ENCODE data around the gene AK8. TPM values are rescaled to one million over a fixed set of nuclear protein-coding genes. Genes with fewer than 3 reads are reported as not detected.

The AK8 gene
- total and polyA plus RNA-seq, 2 of the 4 experiments (the other 2 are of a cell fraction): under 0.01 to 0.09 TPM

DNA sequence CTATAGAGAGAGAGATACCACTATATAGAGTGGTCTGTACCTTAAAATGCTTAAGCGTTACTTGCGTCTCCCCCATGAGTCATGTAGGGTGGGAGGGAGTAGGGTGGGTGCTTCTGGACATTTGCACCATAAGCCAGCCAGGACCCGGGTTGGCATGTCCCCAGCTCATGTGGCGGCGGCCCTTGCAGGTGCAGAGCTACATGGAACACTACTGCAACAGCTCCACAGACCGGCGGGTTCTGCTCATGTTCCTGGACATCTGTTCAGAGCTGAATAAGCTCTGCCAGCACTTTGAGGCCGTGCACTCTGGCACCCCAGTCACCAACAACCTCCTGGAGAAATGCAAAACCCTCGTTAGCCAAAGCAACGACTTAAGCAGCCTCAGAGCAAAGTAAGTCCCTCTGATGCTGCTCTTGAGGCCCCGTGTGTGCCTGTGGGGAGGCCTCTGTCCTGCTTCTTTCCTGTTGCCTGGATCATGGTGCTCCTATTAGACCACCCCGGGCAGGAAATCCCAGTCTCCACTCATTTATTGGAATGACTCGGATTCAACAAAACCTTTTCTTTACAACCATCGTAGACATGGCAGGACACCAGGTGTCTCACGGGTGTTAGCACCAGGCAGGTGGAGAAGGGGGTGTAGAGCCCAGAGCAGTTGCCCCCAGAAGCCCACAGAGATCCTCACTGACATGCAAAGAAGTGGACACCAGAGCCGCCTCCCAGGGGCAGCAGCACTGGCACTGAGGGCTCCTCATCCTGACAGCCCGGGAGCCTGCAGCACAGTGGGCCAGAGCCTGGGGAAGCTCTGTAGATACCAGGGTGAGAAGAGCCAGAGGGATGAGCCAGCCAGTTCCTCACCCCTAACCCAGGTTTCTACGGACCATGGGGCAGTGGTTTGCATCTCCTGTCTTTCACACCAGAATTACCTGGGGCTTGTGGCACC is 9.4 kb upstream of the AK8 start:
- Histone ChIP-seq H2BK120ac (ENCODE audit: low read depth, low read length) (no peak overlapping the region), H2AK5ac (ENCODE audit: low read depth, low read length) (no peak overlapping the region), H3K4me2 (ENCODE audit: low read depth, low read length) (no peak overlapping the region), H4K91ac (ENCODE audit: insufficient read depth, low read depth, low read length) (no peak overlapping the region), H3K27me3 (ENCODE audit: control insufficient read depth, insufficient read depth, low read length) (no peaks in the 10 kb centered on the region), H3K79me1 (ENCODE audit: low read depth in 1 of 2, low read length in 2 of 2) (no peaks in the 10 kb centered on the region), H2BK20ac (ENCODE audit: low read depth, low read length) (no peak overlapping the region), H3K18ac (ENCODE audit: low read depth, low read length) (no peak overlapping the region), H3K9me3 (ENCODE audit: control insufficient read depth, insufficient read depth, low read length) (no peaks in the 10 kb centered on the region), H3K9ac (ENCODE audit: low read depth, low read length) (no peak overlapping the region), H2AFZ (replicated peaks; ENCODE audit: low read length, poor library complexity) (no peak overlapping the region), H2BK5ac (ENCODE audit: low read depth, low read length, poor library complexity, severe bottlenecking) (no peak overlapping the region), H3K4ac (ENCODE audit: low read depth, low read length) (no peak overlapping the region), H3K4me3 (ENCODE audit: insufficient read depth, low read depth, low read length) (no peak overlapping the region), H3K27ac (ENCODE audit: insufficient read depth, low read length) (no peak overlapping the region), H4K20me1 (ENCODE audit: insufficient read depth, low read length) (no peaks in the 10 kb centered on the region), H3K56ac (ENCODE audit: extremely low read depth, insufficient read depth, low read length) (no peak overlapping the region), H3K23ac (ENCODE audit: low read depth, low read length) (no peak overlapping the region), H3K4me1 (ENCODE audit: control insufficient read depth, insufficient read depth, low read length) (no peaks in the 10 kb centered on the region), H3K14ac (replicated peaks; ENCODE audit: low read depth, low read length) (no peak overlapping the region), H2AK9ac (replicated peaks; ENCODE audit: low read depth, low read length, poor library complexity) (no peak overlapping the region), H2BK15ac (ENCODE audit: low read depth, low read length) (no peak overlapping the region), H4K8ac (ENCODE audit: low read depth in 2 of 2, low read length in 2 of 2) (no peak overlapping the region), H4K5ac (ENCODE audit: low read depth, low read length) (no peak overlapping the region), H3K36me3 (ENCODE audit: control insufficient read depth, insufficient read depth, low read length) (peaks cover 7% of the 10 kb centered on the region), H3K9me1 (ENCODE audit: insufficient read depth, low read length) (no peaks in the 10 kb centered on the region)
- WGBS, 2 experiments (ENCODE audit: extremely low coverage in 2 of 2, insufficient read length in 1 of 2): 96% methylated on average over 4 of the region's 18 CpGs; no CpG with 5 or more reads in 1 of the 2 experiments
- intact Hi-C loops (cut with micrococcal nuclease) (no loop called here), dilution Hi-C loops (cut with HindIII; ENCODE audit: low sequenced_read_pairs, unreplicated experiment) (no loop called here), in situ Hi-C loops (cut with MboI; ENCODE audit: low sequenced_read_pairs) (no loop called here)
- TF ChIP-seq, protein P1, sequence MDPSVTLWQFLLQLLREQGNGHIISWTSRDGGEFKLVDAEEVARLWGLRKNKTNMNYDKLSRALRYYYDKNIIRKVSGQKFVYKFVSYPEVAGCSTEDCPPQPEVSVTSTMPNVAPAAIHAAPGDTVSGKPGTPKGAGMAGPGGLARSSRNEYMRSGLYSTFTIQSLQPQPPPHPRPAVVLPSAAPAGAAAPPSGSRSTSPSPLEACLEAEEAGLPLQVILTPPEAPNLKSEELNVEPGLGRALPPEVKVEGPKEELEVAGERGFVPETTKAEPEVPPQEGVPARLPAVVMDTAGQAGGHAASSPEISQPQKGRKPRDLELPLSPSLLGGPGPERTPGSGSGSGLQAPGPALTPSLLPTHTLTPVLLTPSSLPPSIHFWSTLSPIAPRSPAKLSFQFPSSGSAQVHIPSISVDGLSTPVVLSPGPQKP (IDR thresholded peaks at IDR 0.05; ENCODE audit: borderline replicate concordance, low read depth, low read length): no peak
- DNase-seq (no peak), ATAC-seq (ENCODE audit: low read depth) (no peak)
- CTCF ChIA-PET: no interaction called here
- BruUV-seq (replicated peaks): no TSS peak
- POLR2A ChIA-PET (ENCODE audit: unreplicated experiment): no interaction called here

Data from IMR-90 (cell line).